ENCODE results near the gene ODF4. TPM values are rescaled to one million over a fixed set of nuclear protein-coding genes. Genes with fewer than 3 reads are reported as not detected.

ODF4 gene
- total and polyA plus RNA-seq, 7 donors: not detected

- H3K4me3 ChIP-seq: no peak overlapping the region
- WGBS, 3 donors: 32 to 39% (median 33%) methylated on average over 11 of the region's 11 CpGs
- H3K27me3 ChIP-seq (ENCODE audit: insufficient read depth in 3 of 3, low read length in 2 of 3): peaks cover 0 to 7% (median 2%) of the 10 kb centered on the region in 3 donors
- no peaks in the 10 kb centered on the region for H3K4me1 ChIP-seq
- intact Hi-C loops (cut with DNase I): no loop called here
- H3K9me3 ChIP-seq: no peaks in the 10 kb centered on the region
- H3K27ac ChIP-seq: no peak overlapping the region
- no peak for TF ChIP-seq CTCF (IDR thresholded peaks at IDR 0.05)
- ATAC-seq: no peak
- H3K36me3 ChIP-seq (ENCODE audit: insufficient read depth in 1 of 2, low read depth in 1 of 2): no peaks in the 10 kb centered on the region
- DNase-seq: no peak
Observed at GRCh38 chr17:8337802-8338752, 1.6 kb upstream of the ODF4 start.

GRCh38 chr17:8338753-8339140 lies 893 bp upstream of the ODF4 start:
- no peak overlapping the region for H3K4me3 ChIP-seq
- H3K9me3 ChIP-seq: no peaks in the 10 kb centered on the region
- DNase-seq: no peak
- no peak for ATAC-seq
- peaks cover 0 to 7% (median 2%) of the 10 kb centered on the region in 3 donors for H3K27me3 ChIP-seq (ENCODE audit: insufficient read depth in 3 of 3, low read length in 2 of 3)
- TF ChIP-seq CTCF (IDR thresholded peaks at IDR 0.05): no peak
- no peak overlapping the region for H3K27ac ChIP-seq
- 71 to 73% (median 73%) methylated on average over 5 of the region's 5 CpGs for WGBS, 3 donors
- no peaks in the 10 kb centered on the region for H3K4me1 ChIP-seq
- intact Hi-C loops (cut with DNase I): no loop called here
- no peaks in the 10 kb centered on the region for H3K36me3 ChIP-seq (ENCODE audit: insufficient read depth in 1 of 2, low read depth in 1 of 2)

- Histone ChIP-seq H3K27me3 (ENCODE audit: insufficient read depth in 3 of 3, low read length in 2 of 3) (peaks cover 0 to 18% (median 0%) of the 10 kb centered on the region in 3 donors), H3K4me1 (no peaks in the 10 kb centered on the region), H3K4me3 (no peak overlapping the region), H3K27ac (no peak overlapping the region), H3K9me3 (no peaks in the 10 kb centered on the region), H3K36me3 (ENCODE audit: insufficient read depth in 1 of 2, low read depth in 1 of 2) (no peaks in the 10 kb centered on the region)
- DNase-seq: no peak
- intact Hi-C loops (cut with DNase I): no loop called here
- 45 to 51% (median 47%) methylated on average over 4 of the region's 4 CpGs for WGBS, 3 donors
- TF ChIP-seq CTCF (IDR thresholded peaks at IDR 0.05): no peak
- ATAC-seq: no peak
Observed at GRCh38 chr17:8341456-8341855, 1.8 kb downstream of the ODF4 start.

GRCh38 chr17:8345052-8345690 lies 5.5 kb downstream of the ODF4 start:
- intact Hi-C loops (cut with DNase I): no loop called here
- Histone ChIP-seq H3K27me3 (ENCODE audit: insufficient read depth in 3 of 3, low read length in 2 of 3) (peaks cover 0 to 16% (median 0%) of the 10 kb centered on the region in 3 donors), H3K9me3 (no peaks in the 10 kb centered on the region), H3K36me3 (ENCODE audit: insufficient read depth in 1 of 2, low read depth in 1 of 2) (no peaks in the 10 kb centered on the region), H3K27ac (no peak overlapping the region), H3K4me3 (no peak overlapping the region), H3K4me1 (no peaks in the 10 kb centered on the region)
- no peak for TF ChIP-seq CTCF (IDR thresholded peaks at IDR 0.05)
- WGBS, 3 donors: 74 to 77% (median 75%) methylated on average over 6 of the region's 6 CpGs
- no peak for DNase-seq
- ATAC-seq: no peak

Measured in psoas muscle (tissue), 8 donors.